ENCODE measurements around the gene MAP3K10.

GRCh38 chr19:40233811-40234389, 42.7 kb downstream of the MAP3K10 start:
- no peak for TF ChIP-seq CTCF (conservative IDR thresholded peaks at IDR 0.05; ENCODE audit: low read depth, low read length)
- no peak for TF ChIP-seq EZH2phosphoT487 (IDR thresholded peaks at IDR 0.05; ENCODE audit: borderline replicate concordance, low read length)
